ENCODE data around the gene CDH23.

CDH23 gene

DNA sequence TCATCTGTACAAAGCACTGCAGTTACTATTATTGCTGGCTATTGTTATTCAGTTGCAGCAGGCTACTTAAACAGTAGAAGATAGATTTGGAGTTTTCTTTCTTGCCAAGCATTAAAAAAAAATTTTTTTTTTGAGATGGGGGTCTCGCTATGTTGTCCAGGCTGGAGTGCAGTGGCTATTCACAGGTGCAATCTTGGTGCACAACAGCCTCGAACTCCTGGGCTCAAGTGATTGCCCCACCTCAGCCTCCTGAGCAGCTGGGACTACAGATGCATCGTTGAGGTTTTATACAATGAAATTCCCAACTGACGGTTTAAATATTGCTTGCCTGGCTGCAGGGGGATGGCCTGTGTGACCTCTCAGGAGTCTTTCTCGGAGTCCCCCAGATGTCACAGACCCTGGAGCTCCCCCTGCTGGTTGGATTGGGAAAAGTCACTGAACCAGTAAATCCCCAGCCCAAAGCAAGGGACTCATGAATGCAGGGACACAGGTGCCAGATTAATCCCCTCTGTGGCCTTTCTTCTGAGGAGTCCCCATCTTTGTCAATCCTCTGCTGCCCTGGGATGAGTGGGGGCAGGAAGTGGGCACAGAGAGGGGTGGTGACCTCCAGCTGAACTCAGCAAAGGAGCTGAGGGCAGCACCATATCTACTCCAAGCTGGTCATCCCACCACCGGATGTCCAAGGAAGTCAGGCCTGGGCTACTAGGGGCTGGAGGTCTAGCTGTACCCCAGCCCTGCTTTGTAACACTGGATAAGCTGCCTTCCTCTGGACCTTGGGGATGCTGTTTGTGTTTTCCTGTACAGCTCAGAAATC, 173.3 kb downstream of the CDH23 start:
- Histone ChIP-seq H3K36me3 (no peaks in the 10 kb centered on the region), H3K9me3 (no peaks in the 10 kb centered on the region), H3K4me1 (ENCODE audit: control insufficient read depth in 1 of 2, insufficient read depth in 1 of 2, low read depth in 1 of 2, low read length in 1 of 2) (no peaks in the 10 kb centered on the region), H3K27me3 (no peaks in the 10 kb centered on the region), H3K4me3 (ENCODE audit: low read depth in 1 of 2, low read length in 1 of 2) (no peak overlapping the region), H3K27ac (no peak overlapping the region)
- peak; percentile 76 for TF ChIP-seq CTCF (IDR thresholded peaks at IDR 0.05)

DNA sequence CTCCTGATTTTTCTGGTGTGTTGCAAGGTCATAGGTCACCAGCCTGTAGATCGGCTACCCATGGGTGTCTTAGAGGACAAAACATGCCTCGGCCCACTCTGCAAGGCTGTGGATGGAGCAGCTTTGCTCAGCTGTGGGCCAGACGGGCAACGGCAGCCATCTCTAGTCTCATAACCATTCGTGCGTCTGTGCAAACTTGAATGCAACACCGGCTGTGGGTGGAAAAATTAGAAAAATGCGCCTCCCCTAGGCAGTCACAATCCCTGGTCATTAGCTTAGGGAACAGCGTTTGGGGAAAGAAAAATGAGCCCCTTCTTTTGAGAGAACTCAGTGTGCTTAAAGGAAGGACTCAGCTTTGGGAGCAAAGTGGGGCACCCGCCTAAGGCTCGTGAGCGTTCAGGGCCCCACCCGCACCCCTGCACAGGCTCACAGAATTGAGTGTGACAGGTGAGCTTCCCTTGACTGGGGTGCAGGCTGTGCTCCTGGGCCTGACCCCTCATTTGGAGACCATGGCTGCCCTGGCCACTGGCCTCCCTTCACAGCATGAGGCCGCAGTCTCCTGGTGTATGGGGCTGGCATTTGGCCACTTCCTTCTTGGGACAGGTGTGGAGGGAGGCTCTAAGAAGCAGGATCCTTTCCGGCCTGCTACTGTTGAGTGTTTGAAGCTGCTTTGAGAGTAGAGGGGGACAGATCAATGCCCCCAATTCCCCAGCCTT, 174.9 kb downstream of the CDH23 start:
- no peaks in the 10 kb centered on the region for H3K27me3 ChIP-seq
- H3K9me3 ChIP-seq: no peaks in the 10 kb centered on the region
- no peaks in the 10 kb centered on the region for H3K4me1 ChIP-seq (ENCODE audit: control insufficient read depth in 1 of 2, insufficient read depth in 1 of 2, low read depth in 1 of 2, low read length in 1 of 2)
- no peak for TF ChIP-seq CTCF (IDR thresholded peaks at IDR 0.05)
- no peak overlapping the region for H3K4me3 ChIP-seq (ENCODE audit: low read depth in 1 of 2, low read length in 1 of 2)
- no peaks in the 10 kb centered on the region for H3K36me3 ChIP-seq
- no peak overlapping the region for H3K27ac ChIP-seq

GRCh38 chr10:71572962-71573361, 176.2 kb downstream of the CDH23 start:
- Histone ChIP-seq H3K27ac (no peak overlapping the region), H3K36me3 (no peaks in the 10 kb centered on the region), H3K9me3 (no peaks in the 10 kb centered on the region), H3K4me1 (ENCODE audit: control insufficient read depth in 1 of 2, insufficient read depth in 1 of 2, low read depth in 1 of 2, low read length in 1 of 2) (no peaks in the 10 kb centered on the region), H3K27me3 (no peaks in the 10 kb centered on the region), H3K4me3 (ENCODE audit: low read depth in 1 of 2, low read length in 1 of 2) (no peak overlapping the region)
- TF ChIP-seq CTCF (IDR thresholded peaks at IDR 0.05): no peak

DNA sequence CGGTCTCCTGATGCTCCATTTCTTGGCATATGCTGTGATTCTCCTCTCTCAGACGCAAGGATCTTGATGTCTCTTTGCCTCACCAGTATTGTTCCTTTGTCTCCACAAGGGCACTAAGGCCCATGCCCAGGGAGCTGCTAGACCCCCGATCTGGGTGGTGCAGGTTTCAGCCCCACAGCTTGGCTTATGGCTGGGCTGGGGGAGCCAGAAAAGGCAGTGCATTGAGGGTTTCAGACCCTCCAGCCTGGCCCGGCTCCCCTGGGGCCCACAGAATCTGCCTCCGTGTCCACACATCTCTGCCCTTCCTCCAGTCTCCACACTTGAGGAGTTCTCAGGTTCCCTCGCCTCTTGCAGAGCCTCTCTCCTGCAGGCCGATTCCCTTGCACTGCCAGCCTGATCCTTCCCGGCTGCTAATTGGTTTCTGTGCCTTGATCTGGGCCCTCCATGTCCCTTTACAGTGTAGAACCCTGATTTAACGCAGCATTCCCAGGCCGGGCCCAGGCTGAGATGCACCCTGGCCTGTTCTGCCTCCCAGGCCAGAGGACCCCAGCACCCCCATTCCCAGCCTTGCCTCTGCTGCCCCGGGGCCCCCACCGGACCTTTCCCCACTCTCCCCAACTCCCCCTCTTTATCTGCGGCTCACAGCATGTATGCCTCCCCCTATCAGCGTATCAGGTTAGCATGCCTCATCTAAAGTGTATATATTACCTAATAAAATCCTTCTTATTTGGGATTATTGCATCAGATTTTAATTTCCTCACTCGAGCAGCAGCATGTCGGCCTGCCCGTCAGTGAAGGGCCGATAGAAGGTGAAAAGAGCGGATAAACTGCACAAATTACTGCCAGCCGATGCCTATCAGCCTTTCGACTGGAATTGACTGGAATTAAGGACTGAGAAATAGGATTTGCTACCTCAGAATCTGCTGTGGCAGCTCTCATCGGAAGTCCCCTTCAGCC, 177.1 kb downstream of the CDH23 start:
- H3K27me3 ChIP-seq: no peaks in the 10 kb centered on the region
- no peaks in the 10 kb centered on the region for H3K9me3 ChIP-seq
- no peaks in the 10 kb centered on the region for H3K36me3 ChIP-seq
- H3K4me1 ChIP-seq (ENCODE audit: control insufficient read depth in 1 of 2, insufficient read depth in 1 of 2, low read depth in 1 of 2, low read length in 1 of 2): no peaks in the 10 kb centered on the region
- no peak overlapping the region for H3K27ac ChIP-seq
- no peak for TF ChIP-seq CTCF (IDR thresholded peaks at IDR 0.05)
- H3K4me3 ChIP-seq (ENCODE audit: low read depth in 1 of 2, low read length in 1 of 2): no peak overlapping the region

DNA sequence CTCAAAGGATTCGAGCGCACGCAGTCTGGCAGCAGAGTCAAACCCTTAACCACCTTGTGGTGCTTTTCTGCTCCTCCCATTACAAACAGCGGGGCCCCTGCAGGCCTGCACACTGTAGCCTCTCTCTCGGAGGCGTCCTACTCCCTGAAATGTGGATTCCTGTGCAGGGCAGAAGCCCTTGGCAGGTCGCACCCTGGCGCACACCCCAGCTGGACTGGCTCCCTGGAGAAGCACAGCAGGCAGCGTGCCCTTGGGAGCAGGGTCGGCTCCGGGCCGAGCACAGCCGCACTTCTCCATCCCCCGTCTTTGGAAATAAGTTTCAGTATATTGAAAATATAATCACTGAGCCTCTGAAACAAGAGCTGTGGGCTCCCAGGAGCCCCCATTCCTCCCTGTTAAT, 178.7 kb downstream of the CDH23 start:
- H3K9me3 ChIP-seq: no peaks in the 10 kb centered on the region
- no peaks in the 10 kb centered on the region for H3K4me1 ChIP-seq (ENCODE audit: control insufficient read depth in 1 of 2, insufficient read depth in 1 of 2, low read depth in 1 of 2, low read length in 1 of 2)
- no peak overlapping the region for H3K4me3 ChIP-seq (ENCODE audit: low read depth in 1 of 2, low read length in 1 of 2)
- no peak overlapping the region for H3K27ac ChIP-seq
- no peaks in the 10 kb centered on the region for H3K36me3 ChIP-seq
- no peak for TF ChIP-seq CTCF (IDR thresholded peaks at IDR 0.05)
- no peaks in the 10 kb centered on the region for H3K27me3 ChIP-seq

Data from neutrophil (primary cell).